A673 (cell line): ENCODE data around the gene ARHGAP12. TPM values are rescaled to one million over a fixed set of nuclear protein-coding genes. Genes with fewer than 3 reads are reported as not detected.

Source experiments
- BruUV-seq: library from RNA; stranded (reverse); fragments of 400-500 nt; replicated peaks from 2 replicates; lab custom pipeline; 2021; lab: Mats Ljungman, UMichigan
- CTCF ChIA-PET: fragments of 300-600 bp; sonication (Branson Sonifier 250); formaldehyde crosslinking; loops from one replicate; lab custom pipeline; 2022; ENCODE audit warnings: antibody characterized with exemption; lab: Charles Lee
- POLR2A ChIA-PET: fragments of 300-600 bp; sonication (Branson Sonifier 250); formaldehyde crosslinking; loops from one replicate; lab custom pipeline; 2022; ENCODE audit warnings: antibody characterized with exemption; ENCODE audit not compliant: low non-redundant PET; lab: Charles Lee
- DNase-seq: peaks from one replicate; pipeline ENCODE4 v3.0.0-alpha.2; 2015; ENCODE audit warnings: low spot score
- H3K27ac ChIP-seq: fragments of 200-600 bp; sonication (generic); 2 replicates; pipeline ENCODE4 v1.5.1; 2016; ENCODE audit warnings: mixed run types, low read depth, mild to moderate bottlenecking, mixed read lengths, antibody characterized with exemption, low read length; ENCODE audit not compliant: poor library complexity, severe bottlenecking
- H3K27me3 ChIP-seq: fragments of 200-600 bp; sonication (generic); replicated peaks from 2 replicates; pipeline ENCODE4 v1.6.1; 2017; ENCODE audit warnings: mixed run types, low read depth, mild to moderate bottlenecking, mixed read lengths, antibody characterized with exemption, low read length; ENCODE audit not compliant: insufficient read depth, poor library complexity
- H3K36me3 ChIP-seq: fragments of 200-600 bp; sonication (generic); 2 replicates; pipeline ENCODE4 v1.6.1; 2016; ENCODE audit warnings: mixed run types, mild to moderate bottlenecking, mixed read lengths, antibody characterized with exemption, low read length; ENCODE audit not compliant: insufficient read depth, poor library complexity, severe bottlenecking
- H3K4me1 ChIP-seq: fragments of 200-600 bp; sonication (generic); 2 replicates; pipeline ENCODE4 v1.6.1; 2017; ENCODE audit warnings: mixed run types, mild to moderate bottlenecking, mixed read lengths, antibody characterized with exemption, low read length; ENCODE audit not compliant: insufficient read depth, poor library complexity, severe bottlenecking
- H3K4me3 ChIP-seq: fragments of 200-600 bp; sonication (generic); 2 replicates; pipeline ENCODE4 v1.5.1; 2016; ENCODE audit warnings: low read depth, mixed run types, mild to moderate bottlenecking, mixed read lengths, low read length; ENCODE audit not compliant: poor library complexity, severe bottlenecking
- H3K9me3 ChIP-seq: fragments of 200-600 bp; sonication (generic); 2 replicates; pipeline ENCODE4 v1.6.1; 2016; ENCODE audit warnings: mixed run types, low read depth, mild to moderate bottlenecking, mixed read lengths, antibody characterized with exemption, low read length; ENCODE audit not compliant: poor library complexity, severe bottlenecking
- EZH2 ChIP-seq: fragments of 200-600 bp; sonication (generic); IDR thresholded peaks from 2 replicates; pipeline ENCODE4 v1.6.1; 2017; ENCODE audit warnings: borderline replicate concordance, low read depth, mild to moderate bottlenecking, mixed read lengths, antibody characterized with exemption, low read length; ENCODE audit not compliant: poor library complexity, severe bottlenecking
- intact Hi-C: fragments of 100-400 bp; cut with micrococcal nuclease; formaldehyde crosslinking; loops from one replicate; pipeline ENCODE4 v1.10.0; 2022; ENCODE audit not compliant: unreplicated experiment
- total RNA-seq: library from RNA; stranded (reverse); gene quantifications from 2 replicates; pipeline ENCODE4 v1.2.3, GENCODE V29; 2021
- TF ChIP-seq, protein P1 (sequence below): fragments of 300-800, 200-600 bp; sonication (generic); conservative IDR thresholded peaks from 2 replicates; pipeline ENCODE4 v1.5.1; 2017; ENCODE audit warnings: low read depth, mild to moderate bottlenecking, antibody characterized with exemption, low read length, moderate library complexity, mixed read lengths

The ARHGAP12 gene
- total RNA-seq, 1 experiment from 2014 or later, result 30.0 TPM

DNA sequence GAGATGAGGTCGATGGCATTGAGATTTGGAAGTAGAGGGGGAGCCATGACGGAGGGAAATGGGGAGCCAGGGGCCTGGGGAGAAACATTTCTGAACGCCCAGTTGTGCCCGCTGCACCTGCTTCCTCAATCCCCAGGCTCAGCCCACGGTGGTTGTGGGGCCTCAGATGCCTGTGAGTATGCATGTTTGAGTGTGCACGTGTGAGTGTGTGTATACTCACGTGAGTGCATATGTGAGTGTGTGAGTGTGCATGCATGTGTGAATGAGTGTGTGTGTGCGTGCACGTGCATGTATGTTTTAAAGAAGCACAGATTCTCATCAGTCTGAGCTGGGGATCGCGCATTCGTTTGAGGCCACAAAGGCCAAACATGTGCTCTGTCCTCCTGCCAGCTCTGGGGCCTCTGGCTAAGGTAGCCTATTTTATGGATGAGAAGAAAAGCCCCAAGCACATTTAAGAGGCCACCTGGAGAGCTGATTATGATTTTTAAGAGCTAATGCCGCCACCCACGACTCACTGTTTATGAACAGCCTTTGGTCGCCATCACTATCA is 154.8 kb downstream of the ARHGAP12 start:
- no peaks in the 10 kb centered on the region for H3K4me1 ChIP-seq
- intact Hi-C loops, result no loop called here
- no peaks in the 10 kb centered on the region for H3K27me3 ChIP-seq
- CTCF ChIA-PET, result no interaction called here
- no peaks in the 10 kb centered on the region for H3K9me3 ChIP-seq
- H3K36me3 ChIP-seq, result no peaks in the 10 kb centered on the region
- POLR2A ChIA-PET, result no interaction called here
- no peak overlapping the region for H3K27ac ChIP-seq
- TF ChIP-seq EZH2, result no peak
- TF ChIP-seq, protein P1, sequence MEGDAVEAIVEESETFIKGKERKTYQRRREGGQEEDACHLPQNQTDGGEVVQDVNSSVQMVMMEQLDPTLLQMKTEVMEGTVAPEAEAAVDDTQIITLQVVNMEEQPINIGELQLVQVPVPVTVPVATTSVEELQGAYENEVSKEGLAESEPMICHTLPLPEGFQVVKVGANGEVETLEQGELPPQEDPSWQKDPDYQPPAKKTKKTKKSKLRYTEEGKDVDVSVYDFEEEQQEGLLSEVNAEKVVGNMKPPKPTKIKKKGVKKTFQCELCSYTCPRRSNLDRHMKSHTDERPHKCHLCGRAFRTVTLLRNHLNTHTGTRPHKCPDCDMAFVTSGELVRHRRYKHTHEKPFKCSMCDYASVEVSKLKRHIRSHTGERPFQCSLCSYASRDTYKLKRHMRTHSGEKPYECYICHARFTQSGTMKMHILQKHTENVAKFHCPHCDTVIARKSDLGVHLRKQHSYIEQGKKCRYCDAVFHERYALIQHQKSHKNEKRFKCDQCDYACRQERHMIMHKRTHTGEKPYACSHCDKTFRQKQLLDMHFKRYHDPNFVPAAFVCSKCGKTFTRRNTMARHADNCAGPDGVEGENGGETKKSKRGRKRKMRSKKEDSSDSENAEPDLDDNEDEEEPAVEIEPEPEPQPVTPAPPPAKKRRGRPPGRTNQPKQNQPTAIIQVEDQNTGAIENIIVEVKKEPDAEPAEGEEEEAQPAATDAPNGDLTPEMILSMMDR, result no peak
- BruUV-seq, result no TSS peak
- DNase-seq, result no peak
- H3K4me3 ChIP-seq, result no peak overlapping the region

DNA sequence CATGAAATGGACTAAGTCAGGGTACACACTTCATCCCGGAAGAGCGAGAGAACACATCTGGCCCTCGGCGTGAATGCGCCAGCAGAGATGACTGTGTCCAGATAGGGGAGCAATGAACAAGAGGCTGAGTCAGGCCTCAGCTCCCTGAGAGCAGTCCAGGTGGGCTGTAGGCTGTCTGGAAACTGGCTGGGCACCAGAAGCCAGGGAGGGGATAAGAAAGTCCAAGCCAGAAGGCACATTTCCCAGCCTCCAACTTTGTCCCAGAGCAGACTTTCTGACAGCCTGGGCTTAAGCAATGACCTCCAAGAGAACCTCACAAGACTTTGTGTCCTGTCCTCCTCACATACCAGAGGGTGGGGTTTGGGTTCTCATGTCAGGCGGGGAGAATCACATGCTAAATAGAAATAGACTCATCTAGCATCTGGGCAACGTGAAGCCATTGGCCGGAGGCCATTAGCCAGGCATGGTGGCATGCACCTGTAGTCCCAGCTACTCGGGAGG is 157.2 kb downstream of the ARHGAP12 start:
- Histone ChIP-seq H3K4me1 (no peaks in the 10 kb centered on the region), H3K36me3 (no peaks in the 10 kb centered on the region), H3K27ac (no peak overlapping the region), H3K9me3 (no peaks in the 10 kb centered on the region), H3K4me3 (no peak overlapping the region), H3K27me3 (no peaks in the 10 kb centered on the region)
- BruUV-seq, result no TSS peak
- ChIA-PET CTCF (interaction anchor here (1.2 kb wide), 1 partner anchor 1019 kb away, joined by 4 read pairs; no protein-coding TSS in a partner anchor), POLR2A (no interaction called here)
- no peak for DNase-seq
- intact Hi-C loops, result no loop called here
- no peak for TF ChIP-seq EZH2
- TF ChIP-seq, protein P1, result no peak

DNA sequence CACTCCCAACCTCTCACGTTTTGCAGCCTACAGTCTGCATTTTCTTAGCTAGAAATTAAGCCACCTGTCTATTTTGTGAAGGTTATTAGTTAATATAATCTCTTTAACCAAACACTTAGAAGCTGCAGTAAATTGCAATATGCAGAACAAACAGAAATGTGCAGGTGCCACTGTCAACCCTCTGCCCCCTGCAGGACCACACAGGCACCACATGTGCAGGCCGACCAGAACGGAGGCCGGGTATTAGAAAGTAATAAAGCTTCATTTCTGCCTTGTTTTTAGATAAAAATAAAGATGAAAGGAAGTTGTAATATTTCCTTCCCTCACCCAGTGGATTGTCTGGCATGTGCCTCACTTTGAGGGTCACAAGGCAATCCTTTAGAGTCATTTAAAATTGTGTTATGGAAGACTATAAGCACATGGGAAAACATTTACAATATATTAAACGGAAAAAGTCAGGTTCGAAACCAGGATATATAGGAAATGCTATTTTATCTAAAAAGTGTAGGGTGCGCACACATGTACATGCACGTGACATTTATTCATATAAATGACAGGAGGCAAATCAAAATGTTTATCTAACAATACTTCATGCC is 158.2 kb downstream of the ARHGAP12 start:
- BruUV-seq, result no TSS peak
- no peak overlapping the region for H3K27ac ChIP-seq
- CTCF ChIA-PET, result interaction anchor here (0.5 to 1.2 kb wide), 4 partner anchors 285 to 1047 kb away, joined by 3 to 9 read pairs (median 4); no protein-coding TSS in a partner anchor

More for the DNA sequence above, 158.2 kb downstream of the ARHGAP12 start:
- Histone ChIP-seq H3K36me3 (no peaks in the 10 kb centered on the region), H3K4me1 (no peaks in the 10 kb centered on the region), H3K27me3 (no peaks in the 10 kb centered on the region), H3K9me3 (no peaks in the 10 kb centered on the region), H3K4me3 (no peak overlapping the region)
- TF ChIP-seq, protein P1, result peak; percentile 82
- no peak for TF ChIP-seq EZH2
- POLR2A ChIA-PET, result no interaction called here
- peak; percentile 46 for DNase-seq
- intact Hi-C loops, result no loop called here
